HG03571 (cell line): ENCODE results near the gene MT1E.
"Not testable (repeated sequence)": the region's sequence is repeated elsewhere in the genome, so short reads cannot be mapped to it uniquely, and the experiment has no call there.

Experiments
- ATAC-seq: cut with Tn5 transposase; IDR thresholded peaks from one replicate; pipeline ENCODE4 v1.9.1; 2021; ENCODE audit not compliant: unreplicated experiment

The MT1E gene

DNA sequence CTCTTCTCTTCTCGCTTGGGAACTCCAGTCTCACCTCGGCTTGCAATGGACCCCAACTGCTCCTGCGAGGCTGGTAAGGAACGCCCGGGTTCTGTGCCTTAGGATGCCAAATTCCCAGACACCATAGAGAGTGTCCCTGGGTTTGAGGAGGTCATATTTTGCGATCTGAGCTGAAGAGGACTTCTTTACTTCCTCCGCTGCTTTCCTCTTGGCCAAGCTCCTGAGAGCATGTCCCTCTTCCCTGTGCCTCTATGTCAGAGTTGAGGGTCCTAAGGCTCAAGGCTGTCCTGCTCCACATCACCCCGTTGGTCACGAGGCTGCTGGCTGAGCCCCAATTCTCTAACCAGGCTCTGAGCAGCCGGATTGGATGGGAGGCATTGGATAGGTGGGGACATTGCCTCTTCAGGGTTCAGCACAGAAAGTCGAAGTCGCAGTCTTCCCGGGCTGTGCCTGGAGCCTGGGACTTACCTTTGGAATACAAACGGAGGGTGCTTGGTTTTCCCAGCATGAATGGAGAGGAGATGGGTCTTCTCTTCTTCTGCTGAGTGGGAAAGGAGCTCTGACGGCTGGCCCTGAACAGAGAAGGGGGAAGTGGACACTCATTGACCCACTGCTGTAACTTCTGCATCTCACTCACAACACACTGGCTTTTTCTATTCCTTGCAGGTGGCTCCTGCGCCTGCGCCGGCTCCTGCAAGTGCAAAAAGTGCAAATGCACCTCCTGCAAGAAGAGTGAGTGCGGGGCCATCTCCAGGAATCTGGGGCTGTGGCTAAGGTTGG lies 44.4 kb downstream of the MT1E start:
- ATAC-seq, result no peak

DNA sequence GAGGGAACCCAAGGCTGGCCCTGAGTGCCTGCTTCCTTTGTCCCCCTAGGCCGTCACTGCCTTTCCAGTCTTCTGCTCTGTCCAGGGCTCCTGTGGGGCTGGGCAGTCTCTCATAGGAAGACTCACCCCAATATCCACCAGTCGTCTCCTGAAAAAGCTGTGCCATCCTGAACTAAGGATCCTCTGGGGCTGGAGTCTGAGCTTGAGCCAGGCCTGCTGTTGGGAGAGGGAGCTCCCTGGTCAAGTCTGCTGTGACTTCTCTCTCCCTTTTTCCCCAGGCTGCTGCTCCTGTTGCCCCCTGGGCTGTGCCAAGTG lies 45.0 kb downstream of the MT1E start:
- no peak for ATAC-seq

DNA sequence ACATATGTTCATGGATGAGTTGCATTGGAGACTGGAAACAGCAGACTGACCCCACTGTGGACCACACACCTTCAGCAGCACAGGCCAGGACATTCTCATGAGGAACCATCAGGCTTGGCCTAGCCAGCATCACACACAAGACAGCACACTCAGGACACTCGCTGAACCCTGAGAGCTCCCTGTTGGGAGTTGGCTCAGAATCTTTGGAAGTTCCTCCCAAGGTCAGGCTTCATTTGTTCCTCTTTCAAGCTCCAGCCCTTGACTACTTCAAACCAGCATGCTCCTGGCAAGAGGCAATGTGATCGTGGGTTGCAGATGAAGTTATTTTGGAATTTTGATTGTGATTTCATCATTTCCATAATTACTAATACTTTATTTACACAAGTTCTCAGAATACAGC lies 46.1 kb downstream of the MT1E start:
- ATAC-seq, result not testable (repeated sequence)

DNA sequence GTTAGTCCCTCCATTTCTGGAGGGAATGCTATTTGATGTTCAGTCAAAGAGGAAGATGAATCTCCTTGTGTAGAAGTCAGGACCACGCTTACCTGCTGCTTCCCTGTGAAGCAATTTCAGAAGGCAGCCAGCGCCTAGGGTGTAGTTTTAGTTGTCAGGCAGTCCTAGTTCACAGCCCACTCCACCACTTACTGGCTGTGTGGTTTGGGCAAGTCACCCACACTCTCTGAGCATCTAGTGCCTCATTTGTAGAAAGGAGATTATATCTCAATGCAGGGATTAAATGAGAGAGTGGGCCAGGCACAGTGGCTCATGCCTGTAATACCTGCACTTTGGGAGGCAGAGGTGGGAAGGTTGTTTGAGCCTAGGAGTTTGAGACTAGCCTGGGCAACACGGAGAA lies 46.6 kb downstream of the MT1E start:
- ATAC-seq, result not testable (repeated sequence)

DNA sequence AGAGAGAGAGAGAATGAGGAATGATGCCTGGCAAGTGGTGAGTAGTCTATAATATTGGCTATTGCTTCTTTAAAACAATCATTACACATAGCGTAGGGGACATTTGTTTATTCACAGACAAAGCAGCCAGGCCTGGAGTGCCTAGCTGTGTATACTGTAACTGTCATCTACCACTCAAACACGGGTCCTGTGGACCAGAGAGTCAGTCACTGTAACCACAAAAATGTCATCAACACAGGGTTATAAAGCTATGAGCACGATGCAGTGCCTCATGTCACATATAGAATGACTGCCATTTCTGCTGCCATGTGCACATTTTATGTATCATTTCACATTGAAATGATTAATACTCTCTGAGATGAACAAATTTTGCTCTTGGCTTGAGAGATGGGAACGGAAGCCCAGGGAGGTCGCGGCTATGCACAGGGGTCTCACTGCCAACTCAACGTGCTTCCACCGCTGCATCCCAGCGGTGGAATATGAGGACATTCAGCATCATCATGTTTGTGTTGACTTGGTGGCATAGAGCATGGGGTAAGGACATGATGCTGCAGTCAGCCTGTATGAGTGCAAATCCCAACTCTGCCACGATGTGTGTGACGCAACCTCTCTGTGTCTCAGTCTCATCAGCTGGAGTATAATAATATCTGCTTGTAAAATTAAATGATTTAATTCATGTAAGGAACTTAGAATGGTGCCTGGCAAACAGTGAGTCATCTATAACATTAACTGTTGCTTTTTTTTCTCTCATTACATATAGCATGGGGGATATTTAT lies 47.4 kb downstream of the MT1E start:
- no peak for ATAC-seq

DNA sequence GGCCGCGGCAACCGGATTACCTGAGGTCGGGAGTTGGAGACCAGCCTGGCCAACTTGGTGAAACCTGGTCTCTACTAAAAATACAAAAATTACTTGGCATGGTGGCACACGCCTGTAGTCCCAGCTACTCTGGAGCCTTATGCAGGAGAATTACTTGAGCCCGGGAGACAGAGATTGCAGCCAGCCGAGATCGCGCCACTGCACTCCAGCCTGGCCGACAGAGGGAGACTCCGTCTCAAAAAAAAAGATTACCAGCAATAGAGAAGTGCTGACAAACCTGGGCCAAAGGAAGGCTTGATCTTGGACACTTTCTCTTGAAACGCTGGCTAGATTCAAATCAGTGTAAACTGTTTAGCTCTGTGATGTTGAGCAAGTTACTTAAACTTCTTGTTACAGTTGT lies 48.3 kb downstream of the MT1E start:
- ATAC-seq, result no peak

DNA sequence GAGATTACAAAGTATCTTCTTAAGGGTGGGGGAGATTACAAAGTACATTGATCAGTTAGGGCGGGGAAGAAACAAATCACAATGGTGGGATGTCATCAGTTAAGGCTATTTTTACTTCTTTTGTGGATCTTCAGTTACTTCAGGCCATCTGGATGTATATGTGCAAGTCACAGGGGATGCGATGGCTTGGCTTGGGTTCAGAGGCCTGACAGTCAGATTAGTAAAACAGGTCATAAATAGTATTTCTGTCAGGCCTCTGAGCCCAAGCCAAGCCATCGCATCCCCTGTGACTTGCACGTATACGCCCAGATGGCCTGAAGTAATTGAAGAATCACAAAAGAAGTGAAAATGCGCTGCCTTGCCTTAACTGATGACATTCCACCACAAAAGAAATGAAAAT lies 49.0 kb downstream of the MT1E start:
- ATAC-seq, result not testable (repeated sequence)

DNA sequence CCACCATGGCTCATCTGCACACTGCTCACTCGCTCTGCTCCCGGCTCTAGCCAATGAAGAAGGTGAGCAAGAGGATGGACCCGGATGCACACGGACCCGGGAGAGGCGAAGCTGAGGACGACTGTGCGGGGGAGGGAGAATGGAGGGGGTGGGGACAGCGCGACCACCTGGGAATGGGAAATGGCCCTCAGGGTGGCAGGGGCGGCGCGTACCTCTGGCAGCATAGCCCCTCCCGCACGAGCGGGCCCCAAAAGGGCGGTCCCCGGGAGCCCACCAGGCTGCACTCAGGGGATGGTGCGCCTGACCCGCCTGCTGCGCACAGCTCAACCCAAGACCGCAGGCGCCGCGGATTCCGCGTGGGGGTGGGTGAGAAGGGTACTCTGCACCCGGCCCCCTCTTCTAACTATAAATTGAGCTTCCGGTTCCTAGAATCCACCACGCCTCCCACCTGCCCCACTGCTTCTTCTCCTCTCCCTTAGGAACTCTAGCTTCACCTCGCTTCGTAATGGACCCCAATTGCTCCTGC lies 50.2 kb downstream of the MT1E start:
- no peak for ATAC-seq
